H1 (cell line): ENCODE data around the gene SLC19A3. TPM values are rescaled to one million over a fixed set of nuclear protein-coding genes. Genes with fewer than 3 reads are reported as not detected.

Experiments
- CTCF ChIA-PET: fragments of 300-600 bp; sonication (Branson Sonifier 250); formaldehyde crosslinking; loops from one replicate; lab custom pipeline; 2021; ENCODE audit not compliant: partially characterized antibody; lab: Charles Lee
- POLR2A ChIA-PET: fragments of 300-600 bp; sonication (Branson Sonifier 250); formaldehyde crosslinking; loops from one replicate; lab custom pipeline; 2021; ENCODE audit warnings: inconsistent platforms; ENCODE audit not compliant: partially characterized antibody; lab: Charles Lee
- DNase-seq, 2 experiments: peaks; one replicate each; pipeline versions ENCODE4 v3.0.0 to v3.0.0-alpha.2; 2010 to 2022; ENCODE audit warnings: low spot score in 2 of 2, low read depth in 1 of 2, mixed read lengths in 1 of 2
- FAIRE-seq: peaks from 2 replicates; lab custom pipeline; 2011; peaks lifted over from hg19 to GRCh38; lab: Jason Lieb, UNC
- H2AFZ ChIP-seq: 2 replicates; pipeline ENCODE4 v1.8.1; 2012; ENCODE audit warnings: low read length, inconsistent platforms
- H2AK5ac ChIP-seq: 2 replicates; pipeline ENCODE4 v1.6.1; 2013; ENCODE audit warnings: low read depth, low read length
- H2BK120ac ChIP-seq: replicated peaks from 2 replicates; pipeline ENCODE3; 2013; ENCODE audit warnings: low read depth, low read length, inconsistent platforms
- H2BK12ac ChIP-seq: 2 replicates; pipeline ENCODE4 v1.6.1; 2013; ENCODE audit warnings: low read depth, low read length
- H2BK15ac ChIP-seq: 2 replicates; pipeline ENCODE4 v1.6.1; 2013; ENCODE audit warnings: low read length
- H2BK20ac ChIP-seq: 2 replicates; pipeline ENCODE4 v1.6.1; 2013; ENCODE audit warnings: low read length
- H2BK5ac ChIP-seq: 2 replicates; pipeline ENCODE4 v1.6.1; 2013; ENCODE audit warnings: low read depth, low read length
- H3K14ac ChIP-seq: 2 replicates; pipeline ENCODE4 v1.6.1; 2013; ENCODE audit warnings: inconsistent platforms; ENCODE audit not compliant: insufficient read length
- H3K18ac ChIP-seq: 2 replicates; pipeline ENCODE4 v1.6.1; 2013; ENCODE audit warnings: low read length; ENCODE audit errors: extremely low read depth
- H3K23ac ChIP-seq: 2 replicates; pipeline ENCODE4 v1.6.1; 2013; ENCODE audit warnings: inconsistent platforms; ENCODE audit not compliant: insufficient read length
- H3K23me2 ChIP-seq: 2 replicates; pipeline ENCODE4 v1.6.1; 2013; ENCODE audit warnings: low read depth, low read length
- H3K27ac ChIP-seq: 2 replicates; pipeline ENCODE4 v1.6.1; 2011; ENCODE audit warnings: low read depth, low read length, inconsistent platforms
- H3K27me3 ChIP-seq, 4 experiments: replicated peaks in 1 of 4; 1 replicate in 1 of 4; 2 replicates in 3 of 4; pipeline versions ENCODE4 v1.6.1 to v1.8.1; 2011 to 2013; ENCODE audit warnings: low read length in 3 of 4, mild to moderate bottlenecking in 3 of 4, inconsistent platforms in 2 of 4, mixed read lengths in 2 of 4, moderate library complexity in 1 of 4; ENCODE audit not compliant: control insufficient read depth in 3 of 4, insufficient read depth in 3 of 4; ENCODE audit errors: extremely low read depth in 1 of 4
- H3K36me3 ChIP-seq, 4 experiments: 2 replicates each; pipeline versions ENCODE4 v1.6.1 to v1.8.1; 2011 to 2013; ENCODE audit warnings: mild to moderate bottlenecking in 4 of 4, low read length in 3 of 4, moderate library complexity in 2 of 4, control low read depth in 1 of 4, inconsistent platforms in 1 of 4; ENCODE audit not compliant: insufficient read depth in 4 of 4, control insufficient read depth in 2 of 4
- H3K4ac ChIP-seq: replicated peaks from 2 replicates; pipeline ENCODE3; 2013; ENCODE audit warnings: low read length, low read depth, mixed read lengths, inconsistent platforms; ENCODE audit not compliant: insufficient read length
- H3K4me1 ChIP-seq, 4 experiments: replicated peaks in 1 of 4; 1 replicate in 1 of 4; 2 replicates in 3 of 4; pipeline versions ENCODE4 v1.6.1 to v1.8.1; 2011 to 2013; ENCODE audit warnings: low read length in 3 of 4, inconsistent platforms in 2 of 4, mixed read lengths in 1 of 4; ENCODE audit not compliant: insufficient read depth in 4 of 4, control insufficient read depth in 3 of 4
- H3K4me2 ChIP-seq, 2 experiments: 2 replicates each; pipeline versions ENCODE4 v1.6.1 to v1.8.1; 2011 to 2013; ENCODE audit warnings: low read depth in 2 of 2, low read length in 2 of 2, control low read depth in 1 of 2, inconsistent platforms in 1 of 2, mild to moderate bottlenecking in 1 of 2; ENCODE audit not compliant: insufficient read depth in 1 of 2
- H3K4me3 ChIP-seq, 4 experiments: fragments of 200-600, 300-600 bp in 1 of 4; sonication (generic), shearing (Covaris generic), sonication (Bioruptor Twin) in 1 of 4; 2 replicates each; pipeline versions ENCODE4 v1.5.1 to v1.8.1; 2011 to 2016; ENCODE audit warnings: low read length in 4 of 4, low read depth in 3 of 4, control low read depth in 2 of 4, inconsistent platforms in 2 of 4, mild to moderate bottlenecking in 2 of 4, mixed read lengths in 1 of 4, moderate library complexity in 1 of 4; ENCODE audit not compliant: insufficient read depth in 2 of 4; ENCODE audit errors: extremely low read depth in 1 of 4
- H3K56ac ChIP-seq: replicated peaks from 2 replicates; pipeline ENCODE3; 2013; ENCODE audit warnings: low read depth, mild to moderate bottlenecking, mixed read lengths, low read length, inconsistent platforms; ENCODE audit not compliant: insufficient read length
- H3K79me1 ChIP-seq: 2 replicates; pipeline ENCODE4 v1.6.1; 2013; ENCODE audit warnings: low read depth, low read length, control low read depth
- H3K79me2 ChIP-seq, 2 experiments: 2 replicates each; pipeline versions ENCODE4 v1.6.1 to v1.8.1; 2012 to 2013; ENCODE audit warnings: low read length in 2 of 2, mild to moderate bottlenecking in 2 of 2, inconsistent platforms in 1 of 2; ENCODE audit not compliant: insufficient read depth in 2 of 2, control insufficient read depth in 1 of 2
- H3K9ac ChIP-seq, 4 experiments: replicated peaks in 1 of 4; 1 replicate in 1 of 4; 2 replicates in 3 of 4; pipeline versions ENCODE4 v1.6.1 to v1.8.1; 2011 to 2013; ENCODE audit warnings: low read depth in 3 of 4, low read length in 3 of 4, control low read depth in 2 of 4, mild to moderate bottlenecking in 2 of 4, moderate library complexity in 2 of 4, inconsistent platforms in 1 of 4; ENCODE audit errors: extremely low read depth in 1 of 4
- H3K9me3 ChIP-seq, 2 experiments: 2 replicates each; pipeline versions ENCODE4 v1.6.1 to v1.8.1; 2012 to 2013; ENCODE audit warnings: mild to moderate bottlenecking in 2 of 2, moderate library complexity in 2 of 2, control low read depth in 1 of 2, inconsistent platforms in 1 of 2, low read depth in 1 of 2, low read length in 1 of 2, mixed read lengths in 1 of 2; ENCODE audit not compliant: insufficient read depth in 2 of 2
- H4K20me1 ChIP-seq, 2 experiments: replicated peaks in 1 of 2; 2 replicates each; pipeline versions ENCODE3 to v1.8.1; 2011 to 2013; ENCODE audit warnings: inconsistent platforms in 2 of 2, low read length in 2 of 2, mild to moderate bottlenecking in 1 of 2; ENCODE audit not compliant: insufficient read depth in 2 of 2, control insufficient read depth in 1 of 2
- H4K5ac ChIP-seq: 2 replicates; pipeline ENCODE4 v1.6.1; 2013; ENCODE audit warnings: low read length, low read depth, mixed read lengths, inconsistent platforms; ENCODE audit not compliant: insufficient read length
- H4K8ac ChIP-seq: 2 replicates; pipeline ENCODE4 v1.8.0; 2013; ENCODE audit warnings: mild to moderate bottlenecking, moderate library complexity, low read length, inconsistent platforms; ENCODE audit not compliant: insufficient read depth; ENCODE audit errors: extremely low read depth
- H4K91ac ChIP-seq: replicated peaks from 2 replicates; pipeline ENCODE3; 2013; ENCODE audit warnings: low read length, mixed read lengths, inconsistent platforms; ENCODE audit not compliant: insufficient read length
- CEBPB ChIP-seq: IDR thresholded peaks from 2 replicates; pipeline ENCODE4 v1.6.1; 2012; ENCODE audit warnings: low read depth, low read length
- CHD2 ChIP-seq: IDR thresholded peaks from 2 replicates; pipeline ENCODE4 v1.6.1; 2012; ENCODE audit warnings: low read length, improper control_type of control experiment
- KDM5A ChIP-seq: fragments of 200-600 bp; IDR thresholded peaks from 2 replicates; pipeline ENCODE4 v1.7.1; 2012; ENCODE audit warnings: mild to moderate bottlenecking, low read length, inconsistent platforms, mixed read lengths
- NRF1 ChIP-seq: IDR thresholded peaks from 2 replicates; pipeline ENCODE4 v1.6.1; 2011; ENCODE audit warnings: mild to moderate bottlenecking, low read depth, low read length, improper control_type of control experiment
- SAP30 ChIP-seq: fragments of 300-600 bp; sonication (generic); IDR thresholded peaks from 2 replicates; pipeline ENCODE4 v1.7.1; 2012; ENCODE audit warnings: low read length, moderate library complexity, mild to moderate bottlenecking, inconsistent platforms; ENCODE audit not compliant: insufficient read depth, insufficient replicate concordance
- SP1 ChIP-seq: IDR thresholded peaks from 2 replicates; pipeline ENCODE4 v1.6.1; 2011; ENCODE audit warnings: low read depth, low read length
- SRF ChIP-seq: IDR thresholded peaks from 2 replicates; pipeline ENCODE4 v1.6.1; 2011; ENCODE audit warnings: mild to moderate bottlenecking, low read depth, low read length, moderate library complexity
- WGBS, 2 experiments: shearing (Covaris generic) in 1 of 2; methylation state at CpG; one replicate each; pipeline versions ENCODE4 v1.1.6 to v1.1.7; 2013 to 2015; ENCODE audit warnings: low lambda C conversion rate in 2 of 2, mixed read lengths in 2 of 2, inconsistent platforms in 1 of 2, low coverage in 1 of 2, missing lambda C conversion rate in 1 of 2; ENCODE audit not compliant: insufficient replicate concordance in 2 of 2, insufficient coverage in 1 of 2, insufficient read length in 1 of 2; ENCODE audit errors: extremely low coverage in 1 of 2, missing lambda C conversion rate in 1 of 2; 5-methylcytosine and 5-hydroxymethylcytosine counted together
- polyA plus RNA-seq, 7 experiments: library from polyadenylated mRNA; depleted of rRNA in 3 of 7; stranded (reverse) in 5 of 7; unstranded in 2 of 7; fragments of >200 nt in 5 of 7; fragments of 200-250 nt in 2 of 7; gene quantifications; 1 replicate in 5 of 7; 2 replicates in 1 of 7; 4 replicates in 1 of 7; pipeline versions ENCODE4 v1.2.1 to v1.2.3, GENCODE V29; 2011 to 2013; ENCODE audit warnings: missing spikeins in 2 of 7, mixed read lengths in 2 of 7
- total RNA-seq: library from RNA; stranded (reverse); fragmentation: NEBNext Ultra II Directional; extraction: Animal tissue kit (Norgen Biotek cat#: 25700); gene quantifications from 2 replicates; pipeline ENCODE4 v1.2.1, GENCODE V29; 2021
- TF ChIP-seq, protein P1 (sequence below): IDR thresholded peaks from 2 replicates; pipeline ENCODE4 v1.6.1; 2011; ENCODE audit warnings: low read depth, mild to moderate bottlenecking, low read length; ENCODE audit not compliant: insufficient read depth

Gene SLC19A3
- total and polyA plus RNA-seq, 2 of the 8 experiments (the other 6 are each of a cell fraction or from before 2014, with no cell fraction given) = 7.0 to 9.8 TPM

DNA sequence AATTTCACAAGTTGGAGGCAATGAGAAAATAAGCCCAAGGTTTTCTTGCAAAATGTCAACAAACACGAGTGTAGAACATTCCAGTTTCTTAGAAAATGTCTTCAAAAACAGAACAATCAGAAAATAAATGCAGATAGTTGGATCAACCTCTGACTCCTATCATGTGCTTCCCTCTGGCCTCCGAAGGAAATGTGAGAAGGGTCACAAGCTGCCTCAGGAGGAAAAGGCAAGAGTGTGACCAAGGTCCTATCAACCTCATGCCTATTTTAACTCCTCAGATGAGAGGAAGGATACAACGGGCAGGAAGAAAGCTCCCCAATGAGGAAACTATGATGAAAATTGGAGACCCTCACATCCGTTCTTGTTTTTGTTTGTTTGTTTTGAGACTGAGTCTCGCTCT is 43.3 kb downstream of the SLC19A3 start:
- Histone ChIP-seq H2BK120ac (no peak overlapping the region), H3K79me2 (no peaks in the 10 kb centered on the region), H4K5ac (no peak overlapping the region), H3K4me1 (peaks cover 0 to 8% (median 2%) of the 10 kb centered on the region in 4 experiments; a peak in 5 of 7 replicates), H3K23ac (no peak overlapping the region), H4K20me1 (no peaks in the 10 kb centered on the region)
- TF ChIP-seq SAP30 = no peak
- no peak for TF ChIP-seq KDM5A
- TF ChIP-seq NRF1 = no peak
- TF ChIP-seq CEBPB = no peak
- TF ChIP-seq SP1 = no peak
- TF ChIP-seq, protein P1, sequence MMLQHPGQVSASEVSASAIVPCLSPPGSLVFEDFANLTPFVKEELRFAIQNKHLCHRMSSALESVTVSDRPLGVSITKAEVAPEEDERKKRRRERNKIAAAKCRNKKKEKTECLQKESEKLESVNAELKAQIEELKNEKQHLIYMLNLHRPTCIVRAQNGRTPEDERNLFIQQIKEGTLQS = no peak
- no peak for TF ChIP-seq CHD2
- no peak for TF ChIP-seq SRF
- TF ChIP-seq, all 59 proteins: peak for 0
- no peaks in the 10 kb centered on the region for H3K9me3 ChIP-seq
- H3K27ac ChIP-seq = no peak overlapping the region
- H3K27me3 ChIP-seq = no peaks in the 10 kb centered on the region
- H3K4me3 ChIP-seq = no peak overlapping the region
- H3K56ac ChIP-seq = no peak overlapping the region
- H2BK15ac ChIP-seq = no peak overlapping the region
- no peaks in the 10 kb centered on the region for H3K23me2 ChIP-seq
- DNase-seq (no peak), FAIRE-seq (no peak)
- H3K36me3 ChIP-seq = no peaks in the 10 kb centered on the region
- no peak overlapping the region for H2BK5ac ChIP-seq
- no peak overlapping the region for H4K8ac ChIP-seq
- CTCF ChIA-PET = no interaction called here
- H3K4me2 ChIP-seq = no peak overlapping the region
- H3K9ac ChIP-seq = no peak overlapping the region
- H3K14ac ChIP-seq = no peak overlapping the region
- 82% methylated on average over 5 of the region's 5 CpGs; no CpG with 5 or more reads in 1 of the 2 experiments for WGBS, 2 experiments
- H2AFZ ChIP-seq = no peak overlapping the region
- no peak overlapping the region for H4K91ac ChIP-seq
- no peak overlapping the region for H2BK12ac ChIP-seq
- H3K79me1 ChIP-seq = no peaks in the 10 kb centered on the region
- no peak overlapping the region for H2AK5ac ChIP-seq
- POLR2A ChIA-PET = no interaction called here
- H2BK20ac ChIP-seq = no peak overlapping the region
- no peak overlapping the region for H3K4ac ChIP-seq
- no peak overlapping the region for H3K18ac ChIP-seq
